Measurements from ENCODE around the gene PLEKHA5.

- TF ChIP-seq CTCF (IDR thresholded peaks at IDR 0.05) (no peak), EP300 (IDR thresholded peaks at IDR 0.05) (no peak), POLR2A (IDR thresholded peaks at IDR 0.05) (no peak)
Measured at GRCh38 chr12:19217446-19217845, 87.9 kb downstream of the PLEKHA5 start.

All from sigmoid colon (tissue), 4 donors.